HepG2 (cell line): ENCODE results near the gene GALNT1.

Experiments used
- DPF2 ChIP-seq: sonication (generic); formaldehyde crosslinking; IDR thresholded peaks from 2 replicates; pipeline ENCODE4 v1.4.0; 2020; ENCODE audit warnings: mild to moderate bottlenecking, low read depth, missing genetic modification reagents, borderline replicate concordance
- EP300 ChIP-seq, 3 experiments: sonication (generic) in 1 of 3; formaldehyde crosslinking in 1 of 3; IDR thresholded peaks; 2 replicates each; pipeline versions ENCODE4 v1.5.1 to v1.6.1; 2011 to 2020; ENCODE audit warnings: low read depth in 2 of 3, low read length in 2 of 3, borderline replicate concordance in 1 of 3, improper control_type of control experiment in 1 of 3, mild to moderate bottlenecking in 1 of 3, missing genetic modification reagents in 1 of 3, moderate library complexity in 1 of 3
- EZH2 ChIP-seq: conservative IDR thresholded peaks from 2 replicates; pipeline ENCODE4 v1.6.1; 2012; ENCODE audit warnings: mild to moderate bottlenecking, low read depth, low read length, moderate library complexity
- MBD4 ChIP-seq: IDR thresholded peaks from 2 replicates; pipeline ENCODE4 v1.6.1; 2012; ENCODE audit warnings: low read length, inconsistent platforms, borderline replicate concordance
- POLR2A ChIP-seq, 2 experiments: IDR thresholded peaks; 2 replicates each; pipeline ENCODE4 v1.6.1; 2011; ENCODE audit warnings: low read depth in 2 of 2, low read length in 2 of 2, mild to moderate bottlenecking in 1 of 2, moderate library complexity in 1 of 2; ENCODE audit not compliant: insufficient read depth in 1 of 2
- YY1 ChIP-seq: IDR thresholded peaks from 2 replicates; pipeline ENCODE4 v1.6.1; 2011; ENCODE audit warnings: low read length, low read depth, moderate library complexity, mild to moderate bottlenecking; ENCODE audit not compliant: insufficient read depth, insufficient replicate concordance
- ZFX ChIP-seq: sonication (generic); formaldehyde crosslinking; IDR thresholded peaks from 2 replicates; pipeline ENCODE4 v1.4.0; 2020; ENCODE audit warnings: mild to moderate bottlenecking, low read depth, missing genetic modification reagents, moderate library complexity

GRCh38 chr18:35559867-35560266 lies 21.7 kb upstream of the GALNT1 start:
- TF ChIP-seq MBD4, result no peak
- TF ChIP-seq POLR2A (IDR thresholded peaks at IDR 0.05; ENCODE audit: insufficient read depth in 1 of 2, low read depth in 2 of 2, low read length in 2 of 2), result no peak
- TF ChIP-seq YY1, result no peak
- no peak for TF ChIP-seq EZH2
- TF ChIP-seq EP300 (IDR thresholded peaks at IDR 0.05; ENCODE audit: low read depth in 2 of 2, low read length in 2 of 2), result no peak
- TF ChIP-seq EP300 (CRISPR knock-in tag; IDR thresholded peaks at IDR 0.05; ENCODE audit: borderline replicate concordance), result no peak
- no peak for TF ChIP-seq ZFX
- no peak for TF ChIP-seq DPF2 (CRISPR knock-in tag)
